Pancreas (tissue), 10 donors: Measurements from ENCODE around the gene E2F8. TPM values are rescaled to one million over a fixed set of nuclear protein-coding genes. Genes with fewer than 3 reads are reported as not detected.

Experiments
- ATAC-seq, 4 donors: fragments of 200-7000 bp; cut with Tn5 transposase; one replicate each; pipeline versions ENCODE4 v1.8.0 to v1.9.1; 2020; ENCODE audit warnings: mild to moderate bottlenecking in 4 of 4, moderate library complexity in 4 of 4
- DNase-seq, 6 donors: peaks; one replicate each; pipeline ENCODE4 v3.0.0-alpha.2; 2020
- FAIRE-seq: peaks from 2 replicates; lab custom pipeline; 2012; peaks lifted over from hg19 to GRCh38; lab: Jason Lieb, UNC
- H3K27ac ChIP-seq, 4 donors: fragments of 200-600 bp; sonication (generic); 1 replicate in 3 of 4; 2 replicates in 1 of 4; pipeline versions ENCODE4 v1.5.0 to v1.8.0; 2020
- H3K27me3 ChIP-seq, 4 donors: fragments of 200-600 bp; one replicate each; pipeline ENCODE4 v1.8.0; 2021
- H3K36me3 ChIP-seq, 3 donors: fragments of 200-600 bp; sonication (generic) in 1 of 3; one replicate each; pipeline versions ENCODE4 v1.5.0 to v1.8.0; 2020 to 2021
- H3K4me1 ChIP-seq, 3 donors: fragments of 200-600 bp; one replicate each; pipeline ENCODE4 v1.8.0; 2021
- H3K4me3 ChIP-seq, 4 donors: fragments of 200-600 bp; sonication (generic) in 2 of 4; one replicate each; pipeline versions ENCODE4 v1.5.0 to v1.8.0; 2020 to 2021
- H3K9me3 ChIP-seq, 4 donors: fragments of 200-600 bp; one replicate each; pipeline ENCODE4 v1.8.0; 2021
- CTCF ChIP-seq, 4 donors: fragments of 200-600 bp; sonication (generic) in 3 of 4; IDR thresholded peaks; one replicate each; pipeline versions ENCODE4 v1.5.0 to v1.8.0; 2021; ENCODE audit warnings: antibody characterized with exemption in 4 of 4
- WGBS, 2 donors: extraction: QIAGEN DNeasy Blood & Tissue Kit; methylation state at CpG; one replicate each; pipeline ENCODE4 v1.1.7; 2013; 5-methylcytosine and 5-hydroxymethylcytosine counted together
- intact Hi-C, 3 donors: fragments of 100-400 bp; cut with DNase I; formaldehyde crosslinking; loops; one replicate each; pipeline versions ENCODE4 v1.11.1 to v1.14.2; 2022
- polyA plus RNA-seq, 2 donors: library from polyadenylated mRNA; stranded (reverse); fragments of 200-250 nt; gene quantifications; one replicate each; pipeline ENCODE4 v1.2.3, GENCODE V29; 2013
- total RNA-seq, 6 donors: library from RNA; stranded (reverse); fragmentation: NEBNext Ultra II Directional in 4 of 6; extraction: Animal tissue kit (Norgen Biotek cat#: 25700) in 4 of 6; gene quantifications; one replicate each; pipeline versions ENCODE4 v1.2.1 to v1.2.4, GENCODE V29; 2021 to 2023
- donor health status: healthy with polysubstance abuse.
- donor health status: DM: no; HTN: no; CAD: no; lungs with moderate emphysema.
- donor health status: DM: no; HTN: no; CAD: no.
- donor health status: control.
- donor health status: control.
- donor health status: Bipolar disorder and iron deficiency.
- donor health status: DM: yes; HTN: yes; CAD: no.
- donor health status: DM: no; HTN: no; CAD: no.
- donor health status: DM: no; HTN: no; CAD: no.
- donor health status: DM: yes; HTN: yes; CAD: no.

Gene E2F8
- total and polyA plus RNA-seq, 8 donors, result 0.06 to 0.44 (median 0.15) TPM; not detected in 5

- intact Hi-C loops, result no loop called here
- Histone ChIP-seq H3K4me3 (no peak overlapping the region), H3K9me3 (no peaks in the 10 kb centered on the region), H3K27me3 (peaks cover 0 to 5% (median 0%) of the 10 kb centered on the region in 4 donors), H3K4me1 (peaks cover 0 to 5% (median 0%) of the 10 kb centered on the region in 3 donors), H3K27ac (no peak overlapping the region), H3K36me3 (no peaks in the 10 kb centered on the region)
- ATAC-seq (no peak), DNase-seq (no peak), FAIRE-seq (no peak)
- 90 to 91% methylated on average over 15 of the region's 15 CpGs for WGBS, 2 donors
- TF ChIP-seq CTCF (IDR thresholded peaks at IDR 0.05), result no peak
Measured at GRCh38 chr11:19218786-19219460, 21.8 kb downstream of the E2F8 start.

GRCh38 chr11:19218216-19218615, 22.5 kb downstream of the E2F8 start:
- Histone ChIP-seq H3K4me1 (peaks cover 0 to 5% (median 0%) of the 10 kb centered on the region in 3 donors), H3K27ac (no peak overlapping the region), H3K4me3 (no peak overlapping the region), H3K9me3 (no peaks in the 10 kb centered on the region), H3K27me3 (peaks cover 0 to 5% (median 0%) of the 10 kb centered on the region in 4 donors), H3K36me3 (no peaks in the 10 kb centered on the region)
- WGBS, 2 donors, result 82 to 86% methylated on average over 3 of the region's 3 CpGs
- ATAC-seq (no peak), DNase-seq (no peak), FAIRE-seq (no peak)
- TF ChIP-seq CTCF (IDR thresholded peaks at IDR 0.05), result no peak
- intact Hi-C loops, result no loop called here

- no peaks in the 10 kb centered on the region for H3K36me3 ChIP-seq
- no peak overlapping the region for H3K4me3 ChIP-seq
- TF ChIP-seq CTCF (IDR thresholded peaks at IDR 0.05), result no peak
- ATAC-seq, result no peak
- H3K27ac ChIP-seq, result no peak overlapping the region
- WGBS, 2 donors, result 36 to 37% methylated on average over 3 of the region's 3 CpGs
- H3K9me3 ChIP-seq, result no peaks in the 10 kb centered on the region
- peaks cover 0 to 5% (median 0%) of the 10 kb centered on the region in 4 donors for H3K27me3 ChIP-seq
- intact Hi-C loops, result no loop called here
- peaks cover 0 to 5% (median 0%) of the 10 kb centered on the region in 3 donors for H3K4me1 ChIP-seq
- no peak for DNase-seq
- FAIRE-seq, result no peak
Measured at GRCh38 chr11:19216709-19217374, 23.9 kb downstream of the E2F8 start.

- TF ChIP-seq CTCF (IDR thresholded peaks at IDR 0.05), result no peak
- ATAC-seq (no peak), FAIRE-seq (no peak), DNase-seq (no peak)
- peaks cover 0 to 5% (median 0%) of the 10 kb centered on the region in 4 donors for H3K27me3 ChIP-seq
- no peak overlapping the region for H3K4me3 ChIP-seq
- no peaks in the 10 kb centered on the region for H3K36me3 ChIP-seq
- H3K9me3 ChIP-seq, result no peaks in the 10 kb centered on the region
- H3K27ac ChIP-seq, result no peak overlapping the region
- H3K4me1 ChIP-seq, result peaks cover 0 to 5% (median 0%) of the 10 kb centered on the region in 3 donors
- intact Hi-C loops, result no loop called here
- 86 to 88% methylated on average over 4 of the region's 4 CpGs for WGBS, 2 donors
Measured at GRCh38 chr11:19216021-19216420, 24.7 kb downstream of the E2F8 start.
